C4-2B (cell line): ENCODE measurements around the gene LCA5L.

ENCODE experiments used
- ZFX ChIP-seq: fragments of 450-650 bp; IDR thresholded peaks from 2 replicates; pipeline ENCODE4 v1.6.1; 2017
- TF ChIP-seq, protein P1 (sequence below): fragments of 450-650 bp; conservative IDR thresholded peaks from 2 replicates; pipeline ENCODE4 v1.5.1; 2017; ENCODE audit warnings: mild to moderate bottlenecking

DNA sequence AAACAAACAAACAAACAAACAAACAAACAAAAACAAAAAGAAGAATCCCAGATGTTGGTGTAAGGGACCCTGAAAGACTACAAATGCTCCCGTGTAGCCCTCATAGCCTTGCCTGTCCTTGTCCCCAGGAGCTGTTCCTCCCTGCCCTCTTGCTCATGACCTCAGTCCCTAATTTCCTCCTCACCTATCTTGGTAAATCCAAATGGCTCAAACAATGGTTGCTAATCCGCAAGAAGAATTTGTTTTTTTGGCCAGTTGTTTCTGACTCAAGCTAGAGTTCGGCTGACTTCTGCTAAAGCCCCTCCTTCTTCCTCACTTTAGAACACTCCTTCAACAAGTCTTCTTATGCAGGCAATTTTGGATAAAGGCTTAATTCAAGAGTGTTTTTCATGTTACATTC, 15.6 kb downstream of the LCA5L start:
- TF ChIP-seq, protein P1, sequence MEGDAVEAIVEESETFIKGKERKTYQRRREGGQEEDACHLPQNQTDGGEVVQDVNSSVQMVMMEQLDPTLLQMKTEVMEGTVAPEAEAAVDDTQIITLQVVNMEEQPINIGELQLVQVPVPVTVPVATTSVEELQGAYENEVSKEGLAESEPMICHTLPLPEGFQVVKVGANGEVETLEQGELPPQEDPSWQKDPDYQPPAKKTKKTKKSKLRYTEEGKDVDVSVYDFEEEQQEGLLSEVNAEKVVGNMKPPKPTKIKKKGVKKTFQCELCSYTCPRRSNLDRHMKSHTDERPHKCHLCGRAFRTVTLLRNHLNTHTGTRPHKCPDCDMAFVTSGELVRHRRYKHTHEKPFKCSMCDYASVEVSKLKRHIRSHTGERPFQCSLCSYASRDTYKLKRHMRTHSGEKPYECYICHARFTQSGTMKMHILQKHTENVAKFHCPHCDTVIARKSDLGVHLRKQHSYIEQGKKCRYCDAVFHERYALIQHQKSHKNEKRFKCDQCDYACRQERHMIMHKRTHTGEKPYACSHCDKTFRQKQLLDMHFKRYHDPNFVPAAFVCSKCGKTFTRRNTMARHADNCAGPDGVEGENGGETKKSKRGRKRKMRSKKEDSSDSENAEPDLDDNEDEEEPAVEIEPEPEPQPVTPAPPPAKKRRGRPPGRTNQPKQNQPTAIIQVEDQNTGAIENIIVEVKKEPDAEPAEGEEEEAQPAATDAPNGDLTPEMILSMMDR, result no peak
- TF ChIP-seq ZFX, result no peak
